NT2/D1 (cell line): ENCODE results near the gene BAG3.

Experiments
- SUZ12 ChIP-seq: IDR thresholded peaks from 2 replicates; pipeline ENCODE4 v1.6.1; 2011; ENCODE audit not compliant: insufficient read length, insufficient read depth; ENCODE audit errors: extremely low read depth
- YY1 ChIP-seq: IDR thresholded peaks from 2 replicates; pipeline ENCODE4 v1.6.1; 2011; ENCODE audit not compliant: insufficient read length, insufficient read depth
- ZNF274 ChIP-seq: IDR thresholded peaks from 2 replicates; pipeline ENCODE4 v1.6.1; 2011; ENCODE audit warnings: mild to moderate bottlenecking, low read depth, low read length

DNA sequence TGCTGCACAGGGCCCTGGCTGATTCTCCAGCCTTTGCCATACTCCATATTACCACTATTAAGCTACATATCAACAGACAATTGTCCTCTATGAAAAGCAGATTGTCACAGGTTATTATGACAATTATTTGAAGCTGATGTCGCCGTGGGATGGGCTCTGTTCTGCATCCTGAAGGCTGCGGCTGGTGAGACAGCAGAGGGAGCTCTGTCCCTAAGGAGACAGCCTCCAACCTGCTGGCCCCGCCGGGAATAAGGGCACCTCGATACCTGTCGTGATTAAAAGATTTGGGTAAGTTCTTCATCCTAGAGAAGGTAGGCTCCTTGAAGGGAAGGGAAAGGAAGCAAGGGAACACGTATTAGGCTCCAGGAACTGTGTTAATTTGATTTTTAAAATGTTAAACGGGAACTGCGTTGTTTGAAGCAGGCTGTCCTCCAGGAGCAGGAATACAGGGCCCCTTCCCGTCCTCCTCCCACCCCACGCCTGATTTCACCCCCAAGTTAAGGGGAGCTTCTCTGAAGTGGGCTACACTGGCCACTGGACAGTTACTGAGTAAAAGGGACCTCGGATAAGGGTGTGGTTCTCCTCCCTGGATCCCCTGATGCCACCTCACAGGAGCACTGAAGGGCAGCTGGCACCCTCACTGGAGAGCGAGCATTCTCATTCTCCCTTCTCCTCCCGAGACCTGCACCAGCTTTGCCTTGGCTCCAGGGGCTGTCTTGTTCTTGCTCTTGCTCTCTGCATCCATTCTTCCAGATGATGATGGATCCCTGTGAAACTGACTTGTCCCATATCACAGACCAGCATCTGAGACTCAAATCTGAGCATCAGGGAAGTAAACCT, 42.6 kb upstream of the BAG3 start:
- no peak for TF ChIP-seq SUZ12
- no peak for TF ChIP-seq ZNF274
- no peak for TF ChIP-seq YY1
